GM18520 (cell line): ENCODE data around the gene LDAH.

Source experiments
- ATAC-seq: cut with Tn5 transposase; IDR thresholded peaks from one replicate; pipeline ENCODE4 v1.9.1; 2021; ENCODE audit not compliant: unreplicated experiment

The LDAH gene

DNA sequence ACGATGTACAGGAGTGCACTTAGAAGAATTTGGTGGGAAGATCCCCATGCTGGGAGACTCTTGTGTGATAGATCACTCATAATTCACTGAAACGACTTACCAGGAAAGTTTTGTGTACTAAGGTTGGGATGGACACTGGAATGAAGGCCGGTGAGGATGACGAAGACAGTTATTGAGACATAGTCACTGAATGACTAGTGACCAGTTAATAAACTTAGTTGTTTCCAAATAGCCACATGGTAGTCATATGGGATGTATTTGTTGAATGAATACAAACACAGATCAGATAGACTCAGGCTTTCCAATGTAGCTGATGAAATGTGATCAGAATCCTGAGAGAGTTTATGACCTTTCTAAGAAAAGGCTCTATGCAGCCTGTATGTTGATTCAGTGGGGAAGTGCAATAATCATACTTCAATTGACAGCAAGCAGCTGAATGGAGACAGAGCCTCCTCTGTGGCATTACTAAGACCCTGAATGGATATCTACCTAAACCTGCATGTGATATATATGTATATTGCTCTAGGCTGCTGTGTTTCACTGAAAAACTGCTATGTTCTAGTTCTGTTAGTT, 135.6 kb downstream of the LDAH start:
- ATAC-seq: no peak

DNA sequence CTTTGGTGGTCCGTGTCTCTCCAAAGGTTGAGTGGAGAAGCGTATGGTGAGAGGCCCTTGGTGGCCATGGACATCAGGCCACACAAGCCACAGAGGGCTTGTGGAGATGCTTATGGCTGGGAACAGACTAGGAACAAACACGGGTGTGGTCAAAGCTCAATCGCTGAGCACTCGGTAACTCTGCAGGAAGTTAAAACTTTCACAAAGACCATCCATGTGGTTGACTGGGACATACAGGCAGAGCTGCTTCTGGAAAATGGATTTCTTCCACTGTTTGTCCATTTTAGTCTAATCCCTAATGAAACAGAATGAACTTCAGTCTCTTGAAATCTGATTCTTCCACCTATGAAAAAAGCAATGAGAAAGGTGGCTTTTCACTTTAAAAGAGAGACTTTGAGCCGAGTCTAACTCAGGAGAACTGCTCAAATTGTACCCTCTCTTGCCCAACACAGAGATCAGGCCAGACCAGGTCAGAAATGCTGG, 138.3 kb downstream of the LDAH start:
- no peak for ATAC-seq

DNA sequence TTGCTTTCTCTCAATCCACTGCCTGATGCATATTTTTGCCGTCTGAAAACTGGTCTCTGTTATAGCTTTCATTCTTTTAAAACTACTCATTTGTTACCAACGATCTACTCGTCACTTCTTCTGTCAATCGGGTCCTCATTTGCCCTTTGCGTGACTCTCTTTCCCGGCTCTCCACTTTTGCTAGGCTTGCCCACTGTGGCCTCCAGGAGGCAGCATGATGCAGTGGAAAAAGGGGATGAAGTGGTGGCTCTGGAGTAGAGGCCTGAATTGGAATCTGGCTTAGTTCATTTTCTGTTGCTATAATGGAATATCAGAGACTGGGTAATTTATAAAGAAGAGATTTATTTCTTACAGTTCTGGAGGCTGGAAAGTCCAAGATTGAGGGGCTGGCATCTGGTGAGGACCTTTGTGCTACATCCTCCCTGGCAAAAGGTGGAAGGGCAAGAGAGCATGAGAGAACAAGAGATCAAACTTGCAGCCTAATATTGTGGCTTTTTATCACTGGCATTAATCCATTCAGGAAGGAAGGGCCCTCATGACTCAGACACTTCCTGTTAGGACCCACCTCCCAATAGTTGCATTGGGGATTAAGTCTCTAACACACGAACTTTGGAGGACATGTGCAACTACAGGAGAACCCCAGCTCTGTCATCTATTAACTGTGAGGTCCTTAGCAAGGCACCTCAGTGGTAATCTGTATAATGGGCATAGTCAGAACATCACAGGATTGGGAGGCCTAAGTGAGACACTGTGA, 140.6 kb downstream of the LDAH start:
- ATAC-seq: no peak

DNA sequence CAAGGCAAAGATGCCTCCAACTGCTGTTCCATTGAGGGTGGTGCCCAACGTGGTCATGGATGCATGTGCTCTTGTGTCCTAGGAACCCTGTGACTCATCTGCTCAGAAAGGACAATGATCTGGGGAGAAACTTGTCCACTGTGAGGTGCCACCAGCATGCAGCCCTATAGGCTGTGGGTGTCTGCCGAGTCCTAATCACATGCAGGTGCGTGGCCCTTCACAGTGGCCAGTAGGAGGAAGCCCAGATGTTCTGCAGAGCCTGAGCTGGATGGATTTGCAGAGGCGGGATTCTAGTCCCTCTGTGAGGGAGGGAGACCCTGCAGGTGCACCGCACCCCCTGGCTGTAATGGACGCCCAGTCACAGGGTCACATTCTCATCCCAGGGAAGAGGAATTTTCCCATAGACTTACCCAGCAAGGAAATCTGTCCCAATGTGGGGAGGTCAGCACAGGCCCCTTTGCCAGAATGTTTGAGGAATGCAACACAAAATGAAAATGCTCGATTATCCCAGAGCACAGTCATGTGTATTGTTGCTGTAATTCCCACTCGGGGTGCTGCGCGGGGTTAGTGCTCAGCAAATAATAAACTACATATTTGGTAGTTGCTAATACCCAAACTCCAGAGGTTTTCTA, 142.0 kb downstream of the LDAH start:
- ATAC-seq: no peak

DNA sequence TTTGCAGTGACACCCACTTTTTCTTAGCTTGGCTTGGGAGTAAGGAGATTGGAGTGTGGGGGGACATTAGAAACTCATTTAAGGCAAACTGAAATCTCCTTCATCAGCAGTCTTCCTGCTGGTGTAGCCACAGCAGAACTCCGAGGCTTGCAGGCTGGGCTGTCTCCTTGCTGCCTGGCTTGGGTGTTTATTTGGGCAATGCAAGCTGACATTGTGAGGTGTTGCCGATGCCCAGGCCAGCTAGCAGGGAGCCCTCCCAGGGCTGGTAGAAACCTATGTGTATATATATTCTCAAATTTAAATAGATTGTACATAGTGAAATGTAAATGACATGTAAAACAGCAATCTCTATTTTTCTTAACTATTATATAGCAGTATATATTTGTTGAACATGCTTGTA, 144.1 kb downstream of the LDAH start:
- ATAC-seq: no peak

DNA sequence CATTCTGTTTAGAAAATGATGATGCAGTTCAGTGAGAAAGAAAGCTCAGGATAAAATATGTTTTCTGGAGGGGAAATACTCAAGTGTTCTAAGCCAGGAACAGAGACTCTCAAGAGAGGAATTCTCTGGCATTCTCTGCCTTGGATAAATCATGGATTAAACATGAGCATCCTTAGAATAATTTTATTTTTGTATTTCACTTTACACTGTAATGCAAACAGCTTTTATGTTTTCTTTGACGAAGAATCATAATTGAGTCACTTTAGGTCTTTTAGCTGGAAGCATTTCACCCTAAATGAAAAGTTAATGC, 144.9 kb downstream of the LDAH start:
- ATAC-seq: no peak

DNA sequence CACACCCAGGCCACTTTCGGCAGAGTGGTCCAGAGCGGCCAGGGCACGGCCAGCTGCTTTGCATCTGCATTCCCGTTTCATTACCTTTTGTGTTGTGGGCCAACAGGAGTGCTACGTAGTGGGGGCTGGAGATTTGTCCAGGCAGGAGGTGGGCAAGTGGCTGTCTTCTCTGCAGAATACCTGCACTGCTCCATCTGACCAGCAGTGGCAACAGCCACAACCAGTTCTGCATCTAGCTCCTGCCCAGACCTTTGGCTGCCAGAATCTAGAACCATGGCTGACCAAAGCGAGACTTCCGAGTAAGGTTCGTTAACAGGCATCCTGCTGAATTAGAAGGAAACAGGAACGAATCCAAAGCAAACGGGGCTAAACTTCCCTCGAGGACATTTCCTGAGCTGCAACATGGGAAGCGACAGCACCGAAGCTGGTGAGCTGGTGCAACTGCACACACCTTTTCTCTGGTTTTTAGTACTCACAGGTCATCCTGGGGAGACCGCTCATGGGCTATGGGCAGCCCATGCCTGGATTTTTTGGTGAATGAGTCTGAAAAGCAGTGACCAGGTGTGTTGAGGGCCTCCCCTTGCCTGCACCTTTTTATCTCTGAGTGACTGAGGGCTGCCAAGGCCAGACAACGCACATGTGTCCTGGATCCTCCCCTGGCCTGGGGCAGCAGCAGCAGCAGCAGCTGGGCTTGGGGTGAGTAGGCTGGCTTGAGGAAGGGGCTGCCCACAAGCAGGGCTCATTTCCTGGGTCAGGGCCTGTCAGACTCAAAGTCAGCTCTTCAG, 145.4 kb downstream of the LDAH start:
- peak; percentile 13 for ATAC-seq

DNA sequence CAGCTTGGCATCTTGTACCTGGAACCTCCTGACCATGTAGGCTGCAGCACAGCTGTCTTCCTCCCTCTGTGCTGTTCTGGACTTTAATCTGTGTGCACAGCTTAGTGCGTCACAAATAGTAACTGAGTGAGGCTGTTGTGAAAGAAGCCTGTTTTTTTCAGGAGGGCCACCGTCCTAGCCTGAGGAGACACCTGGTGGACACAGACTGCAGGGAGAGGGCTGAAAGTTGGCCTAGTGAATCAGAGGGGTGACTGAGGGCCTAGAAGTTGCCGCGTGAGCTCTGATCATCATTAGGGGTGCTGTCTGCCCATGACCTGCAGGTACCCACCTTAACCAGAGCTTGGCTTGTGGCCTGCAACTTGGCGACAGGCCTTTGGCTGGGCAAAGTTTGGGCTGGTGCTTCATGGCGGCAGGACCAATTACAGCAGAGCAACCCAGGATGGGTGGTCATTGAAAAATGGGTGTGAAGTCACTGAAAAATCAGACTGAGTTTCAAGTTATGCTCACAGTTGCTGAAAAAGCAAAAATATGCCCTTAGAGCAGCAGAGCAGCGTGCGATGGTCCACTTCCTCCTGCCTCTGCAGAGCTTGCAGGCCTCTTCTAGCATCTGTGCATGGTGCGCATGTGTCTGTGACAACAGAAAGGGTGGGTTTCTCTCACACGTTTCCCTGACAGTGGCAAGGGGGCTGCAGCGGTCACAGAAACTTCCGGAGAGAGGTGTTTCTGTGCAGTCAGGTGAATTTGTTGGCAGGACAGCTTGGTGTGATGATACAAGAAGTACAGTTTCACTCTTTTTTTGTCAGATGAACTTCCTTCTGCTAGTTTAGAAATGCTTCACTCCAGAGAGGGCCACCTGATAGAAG, 146.3 kb downstream of the LDAH start:
- ATAC-seq: peak; percentile 73

DNA sequence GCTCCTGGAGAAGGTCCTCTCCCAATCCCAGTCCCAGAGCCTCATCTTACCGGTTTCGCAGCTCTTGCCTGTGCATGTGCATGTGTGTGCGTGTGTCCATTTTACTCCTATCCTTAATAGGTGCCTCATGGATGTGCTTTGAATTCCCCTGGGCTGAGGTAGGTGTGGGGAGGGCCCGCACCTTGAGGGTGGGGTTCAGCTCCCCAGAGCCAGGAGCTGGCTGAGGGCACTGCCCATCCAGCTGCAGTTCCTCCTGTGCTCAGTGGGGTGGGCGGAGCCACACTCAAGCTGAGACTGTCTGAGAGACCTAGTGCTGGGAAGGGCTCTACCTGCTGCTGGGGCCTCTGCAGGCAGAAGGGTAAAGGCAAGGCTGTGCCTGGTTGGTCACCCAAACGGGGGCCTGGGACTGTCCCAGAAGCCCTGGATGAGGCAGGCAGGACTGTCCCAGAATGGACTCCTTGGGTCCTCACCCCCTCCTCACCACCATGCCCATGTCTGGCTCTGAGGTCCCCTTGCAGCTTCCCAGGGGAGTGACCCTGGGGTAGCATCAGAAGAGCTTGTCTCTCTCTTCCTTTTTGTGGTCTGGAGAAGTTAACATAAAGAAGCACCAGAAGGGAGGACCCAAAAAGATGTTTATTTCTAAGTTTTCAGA, 147.1 kb downstream of the LDAH start:
- peak; percentile 51 for ATAC-seq

DNA sequence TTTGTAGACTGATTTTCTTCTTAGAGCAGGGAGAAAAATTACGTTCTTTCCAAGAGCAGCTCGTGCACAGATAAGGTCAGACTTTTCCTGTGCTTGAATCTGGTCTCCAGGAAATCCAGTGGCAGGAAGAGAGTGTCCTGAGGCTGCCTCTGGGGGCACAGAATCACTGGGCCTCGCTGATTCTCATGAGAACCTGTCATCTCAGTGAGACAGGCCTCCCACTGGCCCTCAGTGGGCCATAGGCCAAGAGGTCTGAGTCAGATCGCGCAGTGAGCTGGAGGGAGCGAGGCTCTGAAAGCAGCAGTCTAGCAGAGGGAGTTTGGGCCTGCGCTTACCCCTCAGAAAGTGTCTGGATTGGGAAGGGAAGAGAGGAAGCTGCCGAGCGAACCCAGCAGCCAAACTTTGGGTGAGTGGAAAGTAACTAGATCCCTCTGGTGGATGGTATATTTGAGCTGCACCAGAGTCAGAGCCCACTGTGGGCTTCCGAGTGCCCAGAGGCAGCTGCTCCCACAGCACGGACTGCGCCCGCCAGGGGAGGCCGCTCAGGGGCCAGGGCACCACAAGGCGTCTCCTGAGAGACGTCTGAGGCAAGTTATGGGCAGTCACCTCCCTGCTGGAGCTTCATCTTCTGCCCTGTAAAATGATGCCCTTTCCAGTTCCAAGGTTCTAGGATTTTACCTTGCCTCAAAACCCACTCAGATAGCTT, 147.8 kb downstream of the LDAH start:
- ATAC-seq: no peak

DNA sequence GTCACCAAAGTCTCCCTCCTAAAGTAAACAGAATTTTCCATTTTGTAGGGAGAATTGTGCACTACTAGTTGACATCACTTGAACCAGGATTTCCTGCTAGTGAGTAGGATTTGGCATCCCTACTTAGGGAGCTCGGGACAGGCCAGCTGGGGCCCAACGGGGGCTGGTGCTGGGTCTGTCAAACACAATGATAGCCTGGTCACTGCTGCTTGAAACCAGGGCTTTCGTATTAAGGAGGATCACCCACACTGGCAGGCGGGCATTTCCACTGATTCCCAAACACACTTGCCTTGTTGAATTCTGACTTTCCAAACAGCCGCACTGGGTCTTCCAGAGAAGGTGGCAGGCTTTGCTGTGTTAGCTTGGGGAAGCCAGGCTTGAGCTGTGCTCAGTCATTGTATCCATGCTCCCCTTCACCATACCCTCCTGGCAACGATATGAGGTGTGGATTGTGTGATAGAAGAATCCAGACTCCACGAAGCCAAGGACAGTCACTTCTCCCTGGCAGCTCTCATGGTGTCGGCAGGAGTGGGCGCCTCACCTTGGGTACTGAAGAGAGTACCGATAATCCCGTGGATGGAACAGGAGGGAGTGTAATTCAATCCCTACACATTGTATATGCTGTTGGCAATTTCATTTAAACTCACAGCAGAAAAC, 148.5 kb downstream of the LDAH start:
- ATAC-seq: no peak

DNA sequence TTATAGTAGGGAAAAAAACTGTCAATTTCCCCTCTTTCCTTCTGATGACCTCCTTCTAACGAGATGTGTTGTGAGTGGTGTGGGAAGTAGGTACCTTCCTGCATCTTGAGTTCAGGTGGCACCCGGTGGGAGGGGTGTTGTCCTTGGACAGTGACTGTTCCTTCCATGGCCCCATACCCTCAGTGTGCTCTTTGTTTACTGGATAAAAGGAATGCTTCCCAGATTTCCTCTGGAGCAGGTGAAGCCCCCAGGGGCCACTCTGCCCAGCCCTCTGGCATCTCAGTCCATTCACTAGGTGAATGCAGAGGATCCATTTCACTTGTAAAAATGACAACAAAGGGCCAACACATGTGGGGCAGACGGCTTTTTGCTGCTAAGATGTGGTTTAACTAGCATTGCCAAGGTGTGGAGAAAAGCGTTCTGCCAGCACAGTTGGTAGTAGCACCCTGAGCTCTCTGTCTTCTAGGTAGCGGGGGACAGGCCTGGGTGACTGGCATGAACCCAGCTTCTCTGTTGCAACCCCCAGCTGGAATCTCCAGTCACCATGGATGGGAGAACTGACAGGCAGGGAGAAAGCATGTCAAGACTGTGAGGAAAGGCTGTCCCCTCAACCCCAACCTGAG, 149.1 kb downstream of the LDAH start:
- ATAC-seq: no peak

DNA sequence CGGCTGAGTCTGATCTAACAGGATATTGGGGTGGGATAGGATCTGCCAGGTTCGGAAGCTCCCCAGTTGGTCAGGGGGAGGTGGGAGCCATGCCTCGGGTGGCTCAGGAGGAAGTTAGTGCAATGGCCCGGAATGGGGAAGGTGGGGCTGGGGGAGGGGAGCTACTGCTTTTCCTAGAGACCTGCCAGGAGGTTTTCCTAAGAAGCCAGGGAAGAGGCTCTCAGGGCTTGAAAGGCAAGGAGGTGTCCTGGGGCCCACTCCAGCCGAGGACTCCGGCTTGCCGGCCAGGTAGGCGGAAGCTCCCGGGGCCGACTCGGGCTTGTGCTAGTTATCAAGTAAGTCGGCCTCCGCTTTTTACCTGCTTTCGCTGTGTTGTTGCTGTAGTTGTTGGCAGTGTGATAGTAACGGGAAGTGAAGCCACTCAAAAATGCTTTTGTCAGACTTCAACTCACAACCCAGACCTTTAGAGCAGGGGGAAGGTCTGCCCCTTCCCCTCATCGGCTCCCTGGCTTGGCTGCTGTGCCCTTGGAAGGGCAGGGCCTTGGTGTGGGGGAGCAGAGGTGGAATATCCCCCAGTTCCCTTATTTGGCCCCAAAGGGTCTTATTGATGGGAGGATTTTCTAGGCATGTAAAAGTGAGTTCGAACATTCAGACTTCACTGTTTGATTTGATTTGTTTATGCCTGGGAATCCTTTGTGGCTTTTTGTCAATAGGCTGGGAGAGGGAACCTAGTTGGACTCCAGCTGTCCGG, 150.5 kb downstream of the LDAH start:
- no peak for ATAC-seq

DNA sequence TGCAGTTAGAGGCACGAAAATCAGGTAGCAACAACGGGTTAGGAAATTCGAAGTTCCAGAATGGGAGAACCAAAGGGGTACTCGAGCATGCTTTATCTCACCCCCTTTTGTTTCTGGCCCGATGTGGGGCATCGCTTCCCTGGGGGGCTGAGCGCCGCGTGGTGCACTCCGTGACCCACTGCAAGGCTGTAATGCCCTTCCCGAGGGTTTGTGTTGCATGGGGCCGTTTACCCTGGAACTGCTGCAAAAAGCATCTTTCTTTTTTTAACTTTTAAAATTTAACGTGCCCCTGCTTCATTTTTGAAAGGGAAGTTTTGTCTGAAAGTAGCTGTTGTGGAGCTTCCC, 151.2 kb downstream of the LDAH start:
- ATAC-seq: no peak

DNA sequence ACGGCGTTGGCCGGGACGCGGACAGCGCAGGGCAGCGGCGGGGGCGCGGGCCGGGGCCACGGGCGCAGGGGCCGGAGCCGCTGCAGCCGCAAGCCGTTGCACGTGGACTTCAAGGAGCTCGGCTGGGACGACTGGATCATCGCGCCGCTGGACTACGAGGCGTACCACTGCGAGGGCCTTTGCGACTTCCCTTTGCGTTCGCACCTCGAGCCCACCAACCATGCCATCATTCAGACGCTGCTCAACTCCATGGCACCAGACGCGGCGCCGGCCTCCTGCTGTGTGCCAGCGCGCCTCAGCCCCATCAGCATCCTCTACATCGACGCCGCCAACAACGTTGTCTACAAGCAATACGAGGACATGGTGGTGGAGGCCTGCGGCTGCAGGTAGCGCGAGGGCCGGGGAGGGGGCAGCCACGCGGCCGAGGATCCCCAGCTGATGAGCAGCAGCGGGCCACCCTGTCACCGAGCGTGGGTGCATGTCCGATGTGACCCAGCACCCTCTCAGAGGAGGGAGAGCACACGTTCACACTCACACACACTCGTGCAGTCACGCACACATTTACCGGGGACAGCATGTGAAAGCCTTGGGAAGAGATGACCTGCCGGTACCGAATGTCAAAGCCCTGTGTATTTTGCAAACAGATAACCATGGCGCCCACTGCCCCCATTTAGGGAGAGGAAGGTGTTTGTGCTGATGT, 151.7 kb downstream of the LDAH start:
- ATAC-seq: no peak

DNA sequence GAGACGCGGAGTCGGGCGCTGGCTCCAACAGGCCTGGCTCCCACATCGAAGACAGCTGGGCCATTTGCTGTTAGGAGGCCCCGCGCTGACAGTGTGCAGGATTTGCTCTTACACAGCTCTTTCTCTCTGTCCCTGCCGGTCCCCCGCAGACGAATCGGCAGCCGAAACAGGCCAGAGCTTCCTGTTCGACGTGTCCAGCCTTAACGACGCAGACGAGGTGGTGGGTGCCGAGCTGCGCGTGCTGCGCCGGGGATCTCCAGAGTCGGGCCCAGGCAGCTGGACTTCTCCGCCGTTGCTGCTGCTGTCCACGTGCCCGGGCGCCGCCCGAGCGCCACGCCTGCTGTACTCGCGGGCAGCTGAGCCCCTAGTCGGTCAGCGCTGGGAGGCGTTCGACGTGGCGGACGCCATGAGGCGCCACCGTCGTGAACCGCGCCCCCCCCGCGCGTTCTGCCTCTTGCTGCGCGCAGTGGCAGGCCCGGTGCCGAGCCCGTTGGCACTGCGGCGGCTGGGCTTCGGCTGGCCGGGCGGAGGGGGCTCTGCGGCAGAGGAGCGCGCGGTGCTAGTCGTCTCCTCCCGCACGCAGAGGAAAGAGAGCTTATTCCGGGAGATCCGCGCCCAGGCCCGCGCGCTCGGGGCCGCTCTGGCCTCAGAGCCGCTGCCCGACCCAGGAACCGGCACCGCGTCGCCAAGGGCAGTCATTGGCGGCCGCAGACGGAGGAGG, 152.4 kb downstream of the LDAH start:
- ATAC-seq: no peak
